Vagina (tissue), 2 donors: Measurements from ENCODE around the gene NLRP4. TPM values are rescaled to one million over a fixed set of nuclear protein-coding genes. Genes with fewer than 3 reads are reported as not detected.

Source experiments
- DNase-seq, 2 donors: peaks; one replicate each; pipeline ENCODE4 v3.0.0-alpha.2; 2017; ENCODE audit errors: extremely low spot score in 2 of 2
- H3K27ac ChIP-seq: fragments of 200-600 bp; sonication (generic); one replicate; pipeline ENCODE4 v1.5.1; 2019
- H3K27me3 ChIP-seq: fragments of 200-600 bp; sonication (generic); one replicate; pipeline ENCODE4 v1.5.1; 2019
- H3K36me3 ChIP-seq, 2 donors: fragments of 200-600 bp; sonication (generic); one replicate each; pipeline ENCODE4 v1.5.1; 2017 to 2019
- H3K4me1 ChIP-seq: fragments of 200-600 bp; sonication (generic); one replicate; pipeline ENCODE4 v1.5.1; 2019
- H3K4me3 ChIP-seq, 2 donors: fragments of 200-600 bp; sonication (generic); 1 replicate in 1 of 2; 2 replicates in 1 of 2; pipeline ENCODE4 v1.5.1; 2016 to 2019
- H3K9me3 ChIP-seq: fragments of 200-600 bp; sonication (generic); one replicate; pipeline ENCODE4 v1.5.1; 2019
- CTCF ChIP-seq, 3 experiments: fragments of 450-650 bp in 2 of 3; fragments of 200-600 bp in 1 of 3; sonication (generic) in 1 of 3; IDR thresholded peaks; one replicate each; pipeline ENCODE4 v1.5.1; 2017 to 2019; ENCODE audit warnings: antibody characterized with exemption in 3 of 3, mild to moderate bottlenecking in 2 of 3, moderate library complexity in 2 of 3
- POLR2A ChIP-seq, 2 donors: fragments of 450-650 bp; IDR thresholded peaks; one replicate each; pipeline ENCODE4 v1.6.1; 2017; ENCODE audit warnings: antibody characterized with exemption in 2 of 2, mild to moderate bottlenecking in 2 of 2, moderate library complexity in 2 of 2
- POLR2AphosphoS5 ChIP-seq, 2 donors: sonication (generic); formaldehyde crosslinking; IDR thresholded peaks; one replicate each; pipeline ENCODE4 v1.9.0; 2017; ENCODE audit warnings: antibody characterized with exemption in 2 of 2, mild to moderate bottlenecking in 2 of 2, low read depth in 1 of 2; ENCODE audit not compliant: insufficient read depth in 1 of 2
- intact Hi-C: fragments of 100-400 bp; cut with DNase I; formaldehyde crosslinking; loops from one replicate; pipeline ENCODE4 v1.15.1; 2023
- total RNA-seq: library from RNA; depleted of rRNA; stranded (reverse); fragments of >200 nt; gene quantifications from one replicate; pipeline ENCODE4 v1.2.3, GENCODE V29; 2016

NLRP4 gene
- total RNA-seq, 1 donor from 2014 or later: not detected

GRCh38 chr19:55902080-55902751, 65.9 kb downstream of the NLRP4 start:
- H3K27ac ChIP-seq: no peak overlapping the region
- peak; percentile 8 to 85 for DNase-seq
- no peaks in the 10 kb centered on the region for H3K27me3 ChIP-seq
- H3K4me1 ChIP-seq: no peaks in the 10 kb centered on the region
- intact Hi-C loops: no loop called here
- TF ChIP-seq CTCF (IDR thresholded peaks at IDR 0.05): no peak
- TF ChIP-seq POLR2A (IDR thresholded peaks at IDR 0.05): no peak
- TF ChIP-seq POLR2AphosphoS5 (IDR thresholded peaks at IDR 0.05; ENCODE audit: insufficient read depth in 1 of 2, low read depth in 1 of 2): no peak
- no peaks in the 10 kb centered on the region for H3K36me3 ChIP-seq
- H3K4me3 ChIP-seq: no peak overlapping the region
- H3K9me3 ChIP-seq: no peaks in the 10 kb centered on the region

- intact Hi-C loops: no loop called here
- no peaks in the 10 kb centered on the region for H3K9me3 ChIP-seq
- no peaks in the 10 kb centered on the region for H3K27me3 ChIP-seq
- H3K4me3 ChIP-seq: no peak overlapping the region
- no peaks in the 10 kb centered on the region for H3K36me3 ChIP-seq
- H3K4me1 ChIP-seq: no peaks in the 10 kb centered on the region
- no peak overlapping the region for H3K27ac ChIP-seq
- peak in 1 of 2 donors; percentile 0 for DNase-seq
- TF ChIP-seq CTCF (IDR thresholded peaks at IDR 0.05) (no peak), POLR2A (IDR thresholded peaks at IDR 0.05) (no peak), POLR2AphosphoS5 (IDR thresholded peaks at IDR 0.05; ENCODE audit: insufficient read depth in 1 of 2, low read depth in 1 of 2) (no peak)
These were observed 70.9 kb downstream of the NLRP4 start for GRCh38 chr19:55907286-55907685.

GRCh38 chr19:55907746-55908145, 71.4 kb downstream of the NLRP4 start:
- DNase-seq: peak in 1 of 2 donors; percentile 72
- TF ChIP-seq POLR2AphosphoS5 (IDR thresholded peaks at IDR 0.05; ENCODE audit: insufficient read depth in 1 of 2, low read depth in 1 of 2) (no peak), CTCF (IDR thresholded peaks at IDR 0.05) (no peak), POLR2A (IDR thresholded peaks at IDR 0.05) (no peak)
- Histone ChIP-seq H3K9me3 (no peaks in the 10 kb centered on the region), H3K27me3 (no peaks in the 10 kb centered on the region), H3K36me3 (no peaks in the 10 kb centered on the region), H3K4me1 (no peaks in the 10 kb centered on the region), H3K4me3 (no peak overlapping the region), H3K27ac (no peak overlapping the region)
- intact Hi-C loops: no loop called here

GRCh38 chr19:55909801-55910200, 73.5 kb downstream of the NLRP4 start:
- H3K36me3 ChIP-seq: no peaks in the 10 kb centered on the region
- TF ChIP-seq POLR2A (IDR thresholded peaks at IDR 0.05): no peak
- TF ChIP-seq POLR2AphosphoS5 (IDR thresholded peaks at IDR 0.05; ENCODE audit: insufficient read depth in 1 of 2, low read depth in 1 of 2): no peak
- no peak for TF ChIP-seq CTCF (IDR thresholded peaks at IDR 0.05)
- H3K4me1 ChIP-seq: no peaks in the 10 kb centered on the region
- intact Hi-C loops: no loop called here
- H3K9me3 ChIP-seq: no peaks in the 10 kb centered on the region
- DNase-seq: peak in 1 of 2 donors; percentile 85
- no peak overlapping the region for H3K4me3 ChIP-seq
- H3K27me3 ChIP-seq: no peaks in the 10 kb centered on the region
- H3K27ac ChIP-seq: no peak overlapping the region

- intact Hi-C loops: no loop called here
- Histone ChIP-seq H3K9me3 (no peaks in the 10 kb centered on the region), H3K4me1 (no peaks in the 10 kb centered on the region), H3K27me3 (no peaks in the 10 kb centered on the region), H3K4me3 (no peak overlapping the region), H3K36me3 (no peaks in the 10 kb centered on the region), H3K27ac (no peak overlapping the region)
- TF ChIP-seq POLR2A (IDR thresholded peaks at IDR 0.05): no peak
- TF ChIP-seq CTCF (IDR thresholded peaks at IDR 0.05): no peak
- no peak for TF ChIP-seq POLR2AphosphoS5 (IDR thresholded peaks at IDR 0.05; ENCODE audit: insufficient read depth in 1 of 2, low read depth in 1 of 2)
- DNase-seq: peak in 1 of 2 donors; percentile 31
These were observed 76.6 kb downstream of the NLRP4 start for GRCh38 chr19:55912916-55913315.
